Measurements from ENCODE around the gene GSTM1.
A peak's percentile ranks its signal among the peaks of the same experiment; 100 is the strongest.

Gene GSTM1

DNA sequence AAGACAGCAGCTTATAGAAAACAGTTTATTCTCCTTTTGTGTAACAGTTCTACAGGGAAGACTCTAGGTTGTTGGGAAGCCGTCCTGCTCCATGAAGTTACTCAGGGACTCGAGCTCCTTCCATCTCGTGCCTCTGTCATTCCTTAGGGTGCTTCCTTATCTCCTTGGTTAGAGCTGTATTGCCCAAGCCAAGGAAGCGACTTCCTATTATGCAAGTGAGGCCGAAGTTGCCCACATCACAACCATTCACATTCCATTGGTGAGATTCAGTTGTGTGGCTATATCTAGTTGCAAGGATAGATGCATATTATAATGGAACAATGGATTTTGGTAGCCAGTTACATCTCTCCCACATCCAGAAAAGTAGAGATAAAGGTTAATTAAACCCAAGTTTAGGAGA is 33.4 kb downstream of the GSTM1 start:
- Histone ChIP-seq H3K27me3 (ENCODE audit: insufficient read depth, low read length) (no peaks in the 10 kb centered on the region), H4K91ac (ENCODE audit: low read depth, low read length) (no peak overlapping the region), H3K27ac (ENCODE audit: low read depth, low read length) (no peak overlapping the region), H3K23ac (ENCODE audit: low read length) (no peak overlapping the region), H3K79me1 (ENCODE audit: low read length) (peaks cover 5% of the 10 kb centered on the region), H2AFZ (ENCODE audit: insufficient read depth, low read length, poor library complexity) (no peak overlapping the region), H4K8ac (ENCODE audit: low read depth, low read length) (no peak overlapping the region), H3K79me2 (ENCODE audit: control insufficient read depth, insufficient read depth, low read length, poor library complexity) (no peaks in the 10 kb centered on the region), H3K4me1 (ENCODE audit: control insufficient read depth in 1 of 2, insufficient read depth in 2 of 2, low read length in 2 of 2) (peaks cover 3 to 9% of the 10 kb centered on the region in 2 experiments), H3K4me2 (ENCODE audit: low read length) (no peak overlapping the region), H4K12ac (ENCODE audit: low read depth, low read length) (no peak overlapping the region), H3K18ac (ENCODE audit: low read length) (no peak overlapping the region), H2BK5ac (ENCODE audit: low read depth, low read length, poor library complexity) (no peak overlapping the region), H3K9ac (ENCODE audit: low read length) (no peak overlapping the region), H3K4me3 (ENCODE audit: low read depth, low read length) (no peak overlapping the region), H3K9me3 (ENCODE audit: insufficient read depth, low read depth, low read length) (peaks cover 2% of the 10 kb centered on the region), H3K36me3 (ENCODE audit: control insufficient read depth in 1 of 2, insufficient read depth in 2 of 2, low read length in 2 of 2) (no peaks in the 10 kb centered on the region), H2BK120ac (ENCODE audit: insufficient read depth, low read length, poor library complexity) (no peak overlapping the region), H3K4ac (ENCODE audit: low read depth, low read length) (no peak overlapping the region), H3K14ac (ENCODE audit: low read length) (no peak overlapping the region), H2AK5ac (ENCODE audit: low read length) (no peak overlapping the region), H2BK12ac (ENCODE audit: low read length) (no peak overlapping the region)
- WGBS (ENCODE audit: extremely low coverage, insufficient coverage, insufficient read length): no CpG with 5 or more reads among the region's 5 CpGs
- peak; percentile 11 to 59 for DNase-seq

DNA sequence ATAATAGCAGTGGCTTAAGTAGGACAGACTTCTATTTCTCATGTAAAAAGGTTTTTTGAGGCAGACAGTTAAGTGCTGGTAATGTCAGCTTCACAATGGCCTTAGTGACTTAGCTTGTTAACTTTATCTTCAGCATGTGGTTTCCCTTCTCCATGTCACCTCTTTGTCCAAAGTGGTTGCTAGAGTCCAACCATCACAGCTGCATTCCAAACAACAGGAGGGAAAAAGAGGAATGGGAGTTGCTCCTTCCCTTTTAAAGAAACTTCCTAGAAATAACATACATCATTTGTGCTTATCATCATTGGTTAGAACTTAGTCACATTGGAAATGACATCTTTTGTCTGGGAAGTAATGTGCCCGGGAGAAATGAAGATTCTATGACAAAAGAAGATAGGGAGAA is 34.4 kb downstream of the GSTM1 start:
- H3K36me3 ChIP-seq (ENCODE audit: control insufficient read depth in 1 of 2, insufficient read depth in 2 of 2, low read length in 2 of 2): peaks cover 0 to 3% of the 10 kb centered on the region in 2 experiments
- no peak overlapping the region for H3K23ac ChIP-seq (ENCODE audit: low read length)
- H3K4me3 ChIP-seq (ENCODE audit: low read depth, low read length): no peak overlapping the region
- no peak overlapping the region for H2AFZ ChIP-seq (ENCODE audit: insufficient read depth, low read length, poor library complexity)
- H3K4ac ChIP-seq (ENCODE audit: low read depth, low read length): no peak overlapping the region
- H3K14ac ChIP-seq (ENCODE audit: low read length): no peak overlapping the region
- H2BK12ac ChIP-seq (ENCODE audit: low read length): no peak overlapping the region
- H4K12ac ChIP-seq (ENCODE audit: low read depth, low read length): no peak overlapping the region
- no peak for DNase-seq
- no peaks in the 10 kb centered on the region for H3K27me3 ChIP-seq (ENCODE audit: insufficient read depth, low read length)
- H3K79me2 ChIP-seq (ENCODE audit: control insufficient read depth, insufficient read depth, low read length, poor library complexity): no peaks in the 10 kb centered on the region
- H2AK5ac ChIP-seq (ENCODE audit: low read length): no peak overlapping the region
- H3K9ac ChIP-seq (ENCODE audit: low read length): no peak overlapping the region
- H4K91ac ChIP-seq (ENCODE audit: low read depth, low read length): no peak overlapping the region
- no CpG with 5 or more reads among the region's 1 CpG for WGBS (ENCODE audit: extremely low coverage, insufficient coverage, insufficient read length)
- H2BK120ac ChIP-seq (ENCODE audit: insufficient read depth, low read length, poor library complexity): no peak overlapping the region
- H3K4me2 ChIP-seq (ENCODE audit: low read length): no peak overlapping the region
- no peak overlapping the region for H3K27ac ChIP-seq (ENCODE audit: low read depth, low read length)
- peaks cover 5% of the 10 kb centered on the region for H3K9me3 ChIP-seq (ENCODE audit: insufficient read depth, low read depth, low read length)
- H3K4me1 ChIP-seq (ENCODE audit: control insufficient read depth in 1 of 2, insufficient read depth in 2 of 2, low read length in 2 of 2): peaks cover 3 to 9% of the 10 kb centered on the region in 2 experiments
- no peak overlapping the region for H3K18ac ChIP-seq (ENCODE audit: low read length)
- H2BK5ac ChIP-seq (ENCODE audit: low read depth, low read length, poor library complexity): no peak overlapping the region
- no peak overlapping the region for H4K8ac ChIP-seq (ENCODE audit: low read depth, low read length)
- peaks cover 5% of the 10 kb centered on the region for H3K79me1 ChIP-seq (ENCODE audit: low read length)

DNA sequence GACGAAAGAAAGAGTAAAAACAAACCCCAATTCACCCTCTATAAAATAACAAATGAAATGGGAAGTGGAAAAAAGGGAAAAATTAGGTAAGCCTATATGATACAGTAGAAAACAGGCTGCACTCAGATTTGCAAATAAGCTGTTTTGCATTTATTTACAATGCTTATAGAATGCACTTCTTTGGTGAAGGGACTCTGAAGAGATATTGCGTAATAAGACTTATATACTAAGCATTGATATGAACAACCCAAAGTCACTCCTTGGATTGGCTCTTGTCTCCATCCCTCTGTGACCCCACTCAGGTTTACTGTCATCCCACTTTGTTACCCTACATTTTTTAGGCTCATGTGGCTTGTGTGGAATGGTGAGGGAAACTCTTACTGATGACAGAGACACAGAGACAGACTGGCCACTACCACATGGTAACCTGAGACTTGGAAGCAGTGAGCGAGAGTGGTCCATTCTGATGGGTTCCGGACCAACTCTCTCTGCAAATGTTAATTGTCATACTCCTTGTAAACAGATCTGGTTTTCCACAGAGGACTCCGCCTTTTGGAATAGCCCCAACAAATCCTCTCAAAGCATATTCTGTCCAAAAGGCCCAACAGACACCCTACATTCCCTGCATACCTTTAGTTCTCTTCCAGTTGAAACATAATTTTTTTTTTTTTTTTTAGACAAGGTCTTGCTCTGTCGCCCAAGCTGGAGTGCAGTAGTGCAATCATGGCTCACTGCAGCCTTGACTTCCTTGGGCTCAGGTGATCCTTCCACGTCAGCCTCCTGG is 35.5 kb downstream of the GSTM1 start:
- Histone ChIP-seq H2BK12ac (ENCODE audit: low read length) (no peak overlapping the region), H4K8ac (ENCODE audit: low read depth, low read length) (no peak overlapping the region), H3K36me3 (ENCODE audit: control insufficient read depth in 1 of 2, insufficient read depth in 2 of 2, low read length in 2 of 2) (peaks cover 0 to 4% of the 10 kb centered on the region in 2 experiments), H3K23ac (ENCODE audit: low read length) (no peak overlapping the region), H3K9ac (ENCODE audit: low read length) (no peak overlapping the region), H3K4ac (ENCODE audit: low read depth, low read length) (no peak overlapping the region), H2AK5ac (ENCODE audit: low read length) (no peak overlapping the region), H3K18ac (ENCODE audit: low read length) (no peak overlapping the region), H3K27me3 (ENCODE audit: insufficient read depth, low read length) (no peaks in the 10 kb centered on the region), H3K4me1 (ENCODE audit: control insufficient read depth in 1 of 2, insufficient read depth in 2 of 2, low read length in 2 of 2) (peaks cover 3 to 9% of the 10 kb centered on the region in 2 experiments), H2BK5ac (ENCODE audit: low read depth, low read length, poor library complexity) (no peak overlapping the region), H3K4me3 (ENCODE audit: low read depth, low read length) (no peak overlapping the region), H2BK120ac (ENCODE audit: insufficient read depth, low read length, poor library complexity) (no peak overlapping the region), H3K4me2 (ENCODE audit: low read length) (no peak overlapping the region), H3K14ac (ENCODE audit: low read length) (no peak overlapping the region), H3K9me3 (ENCODE audit: insufficient read depth, low read depth, low read length) (peaks cover 7% of the 10 kb centered on the region), H2AFZ (ENCODE audit: insufficient read depth, low read length, poor library complexity) (no peak overlapping the region), H3K27ac (ENCODE audit: low read depth, low read length) (peak overlapping the region; percentile 15), H3K79me1 (ENCODE audit: low read length) (peaks cover 5% of the 10 kb centered on the region), H4K12ac (ENCODE audit: low read depth, low read length) (no peak overlapping the region), H3K79me2 (ENCODE audit: control insufficient read depth, insufficient read depth, low read length, poor library complexity) (no peaks in the 10 kb centered on the region), H4K91ac (ENCODE audit: low read depth, low read length) (peak overlapping the region; percentile 43)
- DNase-seq: no peak
- WGBS (ENCODE audit: extremely low coverage, insufficient coverage, insufficient read length): no CpG with 5 or more reads among the region's 7 CpGs

DNA sequence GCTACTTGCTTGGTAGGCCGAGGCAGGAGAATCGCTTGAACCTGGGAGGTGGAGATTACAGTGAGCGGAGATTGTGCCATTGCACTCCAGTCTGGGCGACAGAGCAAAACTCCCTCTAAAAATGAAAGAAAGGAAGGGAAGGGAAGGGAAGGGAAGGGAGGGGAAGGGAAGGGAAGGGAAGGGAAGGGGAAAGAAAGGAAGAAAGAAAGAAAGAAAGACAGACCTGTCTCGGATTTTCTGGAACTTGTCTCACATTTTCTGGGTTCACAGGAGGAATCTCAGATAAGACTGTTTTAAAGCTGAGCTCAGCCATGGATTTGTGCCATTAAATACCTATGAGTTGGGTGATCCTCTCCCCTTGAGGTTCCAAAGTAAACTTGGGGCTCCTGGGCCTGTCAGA is 37.3 kb downstream of the GSTM1 start:
- Histone ChIP-seq H3K9ac (ENCODE audit: low read length) (no peak overlapping the region), H3K79me1 (ENCODE audit: low read length) (peaks cover 5% of the 10 kb centered on the region), H3K36me3 (ENCODE audit: control insufficient read depth in 1 of 2, insufficient read depth in 2 of 2, low read length in 2 of 2) (peaks cover 0 to 4% of the 10 kb centered on the region in 2 experiments)

More for the DNA sequence above, 37.3 kb downstream of the GSTM1 start:
- Histone ChIP-seq H3K4me2 (ENCODE audit: low read length) (no peak overlapping the region), H2BK12ac (ENCODE audit: low read length) (no peak overlapping the region), H3K4me3 (ENCODE audit: low read depth, low read length) (no peak overlapping the region), H3K23ac (ENCODE audit: low read length) (no peak overlapping the region), H3K14ac (ENCODE audit: low read length) (no peak overlapping the region), H3K9me3 (ENCODE audit: insufficient read depth, low read depth, low read length) (peaks cover 7% of the 10 kb centered on the region), H2BK5ac (ENCODE audit: low read depth, low read length, poor library complexity) (no peak overlapping the region), H3K4me1 (ENCODE audit: control insufficient read depth in 1 of 2, insufficient read depth in 2 of 2, low read length in 2 of 2) (peaks cover 9 to 17% of the 10 kb centered on the region in 2 experiments), H4K91ac (ENCODE audit: low read depth, low read length) (no peak overlapping the region), H4K12ac (ENCODE audit: low read depth, low read length) (no peak overlapping the region), H3K27ac (ENCODE audit: low read depth, low read length) (no peak overlapping the region), H3K18ac (ENCODE audit: low read length) (no peak overlapping the region), H2BK120ac (ENCODE audit: insufficient read depth, low read length, poor library complexity) (no peak overlapping the region), H2AK5ac (ENCODE audit: low read length) (no peak overlapping the region), H2AFZ (ENCODE audit: insufficient read depth, low read length, poor library complexity) (no peak overlapping the region), H4K8ac (ENCODE audit: low read depth, low read length) (no peak overlapping the region), H3K27me3 (ENCODE audit: insufficient read depth, low read length) (no peaks in the 10 kb centered on the region), H3K79me2 (ENCODE audit: control insufficient read depth, insufficient read depth, low read length, poor library complexity) (no peaks in the 10 kb centered on the region), H3K4ac (ENCODE audit: low read depth, low read length) (no peak overlapping the region)
- no CpG with 5 or more reads among the region's 5 CpGs for WGBS (ENCODE audit: extremely low coverage, insufficient coverage, insufficient read length)
- DNase-seq: no peak

Data from trophoblast cell (in vitro differentiated cells and primary cell).